HG03159 (cell line): Measurements from ENCODE around the gene TRIM43.
"Not testable (repeated sequence)": the region's sequence is repeated elsewhere in the genome, so short reads cannot be mapped to it uniquely, and the experiment has no call there.

ENCODE experiments used
- ATAC-seq: cut with Tn5 transposase; IDR thresholded peaks from one replicate; pipeline ENCODE4 v1.9.1; 2021; ENCODE audit warnings: mild to moderate bottlenecking, moderate library complexity; ENCODE audit not compliant: unreplicated experiment

The TRIM43 gene

DNA sequence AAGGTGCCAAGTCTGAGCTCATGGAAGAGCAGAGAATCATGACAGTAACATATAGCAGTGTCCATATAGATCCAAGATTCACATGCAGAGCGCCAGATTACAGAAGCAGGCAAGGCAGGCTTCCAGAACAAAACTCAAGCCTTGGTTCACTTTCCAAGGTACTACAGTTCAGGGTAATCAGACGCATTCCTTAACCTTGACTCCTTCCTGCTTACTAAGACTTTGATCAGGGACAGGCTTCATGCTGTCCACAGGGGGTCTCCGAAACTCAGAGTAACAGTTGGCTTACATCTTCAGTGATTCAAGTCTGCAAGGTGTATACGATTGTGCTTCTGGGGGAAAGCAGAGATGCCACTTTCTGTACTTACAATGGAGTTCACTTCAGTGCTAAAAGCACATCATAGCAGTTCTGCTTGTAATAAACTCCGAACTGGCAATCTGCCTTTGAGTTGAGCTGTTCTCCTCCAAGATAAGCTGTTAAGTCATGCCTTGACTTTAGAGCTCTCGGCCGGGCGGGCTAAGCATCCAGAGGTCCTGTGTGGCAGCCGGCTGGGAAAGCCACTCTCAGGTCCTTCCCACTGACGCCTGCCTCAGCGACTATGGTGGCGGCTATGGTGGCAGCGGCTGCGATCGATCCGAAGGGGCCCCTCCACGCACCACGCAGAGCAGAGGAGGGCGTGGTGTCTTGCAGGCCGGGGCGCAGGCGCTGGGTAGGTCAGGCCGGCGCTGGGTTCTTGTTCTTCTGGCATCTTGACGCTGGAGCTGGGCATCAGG is 48.9 kb downstream of the TRIM43 start:
- not testable (repeated sequence) for ATAC-seq

DNA sequence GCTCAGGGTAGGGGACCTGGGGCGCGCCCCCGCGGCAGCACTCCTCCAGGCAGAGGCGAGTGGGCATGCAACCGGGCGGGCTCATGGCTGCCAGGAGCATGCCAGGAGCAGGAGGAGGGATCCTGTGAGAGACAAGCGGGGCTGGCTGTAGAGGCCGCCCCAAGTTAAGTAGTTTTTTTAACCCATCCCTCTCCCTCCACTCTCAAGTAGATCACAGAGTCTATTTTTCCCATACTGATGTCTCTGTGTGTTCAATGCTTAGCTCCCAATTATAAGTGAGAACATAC is 49.4 kb downstream of the TRIM43 start:
- not testable (repeated sequence) for ATAC-seq

- not testable (repeated sequence) for ATAC-seq
Observed at GRCh38 chr2:95641787-95642186, 50.0 kb downstream of the TRIM43 start.

- ATAC-seq = not testable (repeated sequence)
Observed at GRCh38 chr2:95642360-95642759, 50.6 kb downstream of the TRIM43 start.

GRCh38 chr2:95642951-95643350 is 51.1 kb downstream of the TRIM43 start:
- not testable (repeated sequence) for ATAC-seq

DNA sequence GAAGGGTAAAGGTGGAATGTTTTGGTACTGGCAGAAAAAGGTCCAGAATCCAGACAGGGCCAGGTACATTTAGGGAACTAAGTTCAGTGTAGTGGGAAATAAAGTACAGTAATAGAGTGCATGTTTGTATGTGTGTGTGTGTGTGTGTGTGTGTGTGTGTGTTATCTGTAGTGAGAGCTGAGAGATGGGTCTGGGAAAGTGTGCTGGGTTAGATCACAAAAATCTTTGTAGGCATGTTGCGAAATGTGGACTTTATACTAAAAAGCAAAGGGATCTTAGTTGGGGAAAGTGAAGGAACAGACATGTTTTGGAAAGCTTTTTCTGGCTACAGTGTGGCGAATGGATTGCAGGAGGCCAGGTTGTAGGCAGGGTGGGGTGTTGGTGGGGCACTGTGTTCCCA is 53.5 kb downstream of the TRIM43 start:
- ATAC-seq = not testable (repeated sequence)

GRCh38 chr2:95646274-95646994 is 54.6 kb downstream of the TRIM43 start:
- not testable (repeated sequence) for ATAC-seq

DNA sequence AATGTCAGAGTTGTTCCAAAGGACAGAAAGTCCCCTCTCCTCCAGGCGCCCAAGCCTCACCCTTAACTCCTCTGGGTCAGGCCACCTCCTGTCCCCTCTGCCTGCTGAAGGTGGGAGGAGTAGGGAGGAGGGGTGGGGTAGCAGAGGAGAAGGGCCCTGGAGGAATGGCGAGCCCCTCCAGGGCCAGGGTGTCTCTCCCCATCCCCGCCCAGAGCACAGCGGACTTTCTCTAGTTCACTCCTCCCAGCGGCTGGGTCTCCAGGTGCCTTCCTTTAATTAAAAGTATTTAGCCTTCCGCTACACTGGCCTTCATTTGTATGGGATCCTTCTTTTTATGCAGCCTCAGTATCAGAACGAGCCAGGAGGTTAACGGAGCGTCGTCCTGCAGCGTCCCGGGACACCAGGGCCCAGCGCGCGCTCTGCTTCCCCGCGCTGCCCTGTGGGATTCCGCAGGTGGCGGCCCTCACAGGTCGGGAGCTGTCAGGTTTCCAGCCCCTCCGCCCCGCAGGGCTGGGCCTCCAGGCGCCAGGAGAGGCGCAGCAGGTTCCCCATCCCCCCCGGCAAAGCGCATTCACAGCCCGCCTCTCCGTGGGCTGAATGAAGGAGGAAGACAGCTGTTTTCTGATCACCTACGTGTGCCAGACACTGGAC is 57.2 kb downstream of the TRIM43 start:
- not testable (repeated sequence) for ATAC-seq
